Measurements from ENCODE around the gene KNTC1. TPM values are rescaled to one million over a fixed set of nuclear protein-coding genes. Genes with fewer than 3 reads are reported as not detected.

Gene KNTC1
- polyA plus RNA-seq, 1 donor (not counting 4 experiments of a cell fraction or from before 2014, with no cell fraction given) = 18.6 TPM

GRCh38 chr12:122609732-122610131 lies 82.7 kb downstream of the KNTC1 start:
- Histone ChIP-seq H3K36me3 (ENCODE audit: control insufficient read depth in 2 of 2, extremely low read depth in 1 of 2, insufficient read depth in 2 of 2, low read length in 2 of 2) (peaks cover 6 to 21% of the 10 kb centered on the region in 2 experiments), H3K79me2 (ENCODE audit: control insufficient read depth, insufficient read depth, low read length) (no peaks in the 10 kb centered on the region), H3K4me2 (ENCODE audit: control insufficient read depth, extremely low read depth, insufficient read depth, low read depth, low read length) (no peak overlapping the region), H4K20me1 (ENCODE audit: control insufficient read depth, extremely low read depth, insufficient read depth, low read length) (no peaks in the 10 kb centered on the region), H3K27me3 (ENCODE audit: control insufficient read depth, extremely low read depth, insufficient read depth, low read length) (no peaks in the 10 kb centered on the region), H3K27ac (ENCODE audit: control insufficient read depth, insufficient read depth, low read length) (no peak overlapping the region), H3K9ac (ENCODE audit: control insufficient read depth, extremely low read depth, insufficient read depth, low read length) (no peak overlapping the region), H3K9me1 (ENCODE audit: control insufficient read depth, extremely low read depth, insufficient read depth, low read length) (no peaks in the 10 kb centered on the region), H3K4me3 (ENCODE audit: control insufficient read depth in 2 of 3, extremely low read depth in 1 of 3, insufficient read depth in 2 of 3, low read depth in 1 of 3, low read length in 3 of 3) (no peak overlapping the region), H3K9me3 (ENCODE audit: control insufficient read depth, low read depth, low read length) (no peaks in the 10 kb centered on the region), H2AFZ (ENCODE audit: control insufficient read depth, low read length) (no peak overlapping the region), H3K4me1 (ENCODE audit: control insufficient read depth, extremely low read depth, insufficient read depth, low read length) (no peaks in the 10 kb centered on the region)
- FAIRE-seq = no peak
- dilution Hi-C loops (cut with MboI; ENCODE audit: extremely low pct_ligation_motif_present, low sequenced_read_pairs) = no loop called here
- no peak for DNase-seq (ENCODE audit: low read depth, low spot score)
- TF ChIP-seq EZH2 (IDR thresholded peaks at IDR 0.05; ENCODE audit: low read length) = no peak

- H3K4me3 ChIP-seq (ENCODE audit: control insufficient read depth in 2 of 3, extremely low read depth in 1 of 3, insufficient read depth in 2 of 3, low read depth in 1 of 3, low read length in 3 of 3) = no peak overlapping the region
- no peak overlapping the region for H3K4me2 ChIP-seq (ENCODE audit: control insufficient read depth, extremely low read depth, insufficient read depth, low read depth, low read length)
- no peak overlapping the region for H3K9ac ChIP-seq (ENCODE audit: control insufficient read depth, extremely low read depth, insufficient read depth, low read length)
- no peak overlapping the region for H3K27ac ChIP-seq (ENCODE audit: control insufficient read depth, insufficient read depth, low read length)
- no peaks in the 10 kb centered on the region for H3K9me1 ChIP-seq (ENCODE audit: control insufficient read depth, extremely low read depth, insufficient read depth, low read length)
- H3K9me3 ChIP-seq (ENCODE audit: control insufficient read depth, low read depth, low read length) = no peaks in the 10 kb centered on the region
- dilution Hi-C loops (cut with MboI; ENCODE audit: extremely low pct_ligation_motif_present, low sequenced_read_pairs) = no loop called here
- FAIRE-seq = no peak
- DNase-seq (ENCODE audit: low read depth, low spot score) = no peak
- H2AFZ ChIP-seq (ENCODE audit: control insufficient read depth, low read length) = no peak overlapping the region
- H3K36me3 ChIP-seq (ENCODE audit: control insufficient read depth in 2 of 2, extremely low read depth in 1 of 2, insufficient read depth in 2 of 2, low read length in 2 of 2) = peaks cover 8 to 21% of the 10 kb centered on the region in 2 experiments
- no peaks in the 10 kb centered on the region for H3K4me1 ChIP-seq (ENCODE audit: control insufficient read depth, extremely low read depth, insufficient read depth, low read length)
- H4K20me1 ChIP-seq (ENCODE audit: control insufficient read depth, extremely low read depth, insufficient read depth, low read length) = no peaks in the 10 kb centered on the region
- no peaks in the 10 kb centered on the region for H3K79me2 ChIP-seq (ENCODE audit: control insufficient read depth, insufficient read depth, low read length)
- H3K27me3 ChIP-seq (ENCODE audit: control insufficient read depth, extremely low read depth, insufficient read depth, low read length) = no peaks in the 10 kb centered on the region
- TF ChIP-seq EZH2 (IDR thresholded peaks at IDR 0.05; ENCODE audit: low read length) (no peak), CTCF (optimal IDR thresholded peaks at IDR 0.05 in 1 of 3, IDR thresholded peaks at IDR 0.05 in 1 of 3, conservative IDR thresholded peaks at IDR 0.05 in 1 of 3; ENCODE audit: extremely low read depth in 1 of 3, insufficient read depth in 2 of 3, low read length in 3 of 3) (no peak)
These were observed 83.2 kb downstream of the KNTC1 start for GRCh38 chr12:122610207-122610606.

- Histone ChIP-seq H3K79me2 (ENCODE audit: control insufficient read depth, insufficient read depth, low read length) (no peaks in the 10 kb centered on the region), H2AFZ (ENCODE audit: control insufficient read depth, low read length) (no peak overlapping the region), H3K27ac (ENCODE audit: control insufficient read depth, insufficient read depth, low read length) (no peak overlapping the region), H3K9ac (ENCODE audit: control insufficient read depth, extremely low read depth, insufficient read depth, low read length) (no peak overlapping the region), H3K4me2 (ENCODE audit: control insufficient read depth, extremely low read depth, insufficient read depth, low read depth, low read length) (no peak overlapping the region), H4K20me1 (ENCODE audit: control insufficient read depth, extremely low read depth, insufficient read depth, low read length) (no peaks in the 10 kb centered on the region), H3K9me1 (ENCODE audit: control insufficient read depth, extremely low read depth, insufficient read depth, low read length) (no peaks in the 10 kb centered on the region), H3K36me3 (ENCODE audit: control insufficient read depth in 2 of 2, extremely low read depth in 1 of 2, insufficient read depth in 2 of 2, low read length in 2 of 2) (peaks cover 8 to 25% of the 10 kb centered on the region in 2 experiments), H3K4me3 (ENCODE audit: control insufficient read depth in 2 of 3, extremely low read depth in 1 of 3, insufficient read depth in 2 of 3, low read depth in 1 of 3, low read length in 3 of 3) (no peak overlapping the region), H3K4me1 (ENCODE audit: control insufficient read depth, extremely low read depth, insufficient read depth, low read length) (no peaks in the 10 kb centered on the region), H3K27me3 (ENCODE audit: control insufficient read depth, extremely low read depth, insufficient read depth, low read length) (no peaks in the 10 kb centered on the region), H3K9me3 (ENCODE audit: control insufficient read depth, low read depth, low read length) (no peaks in the 10 kb centered on the region)
- DNase-seq (ENCODE audit: low read depth, low spot score) (no peak), FAIRE-seq (no peak)
- dilution Hi-C loops (cut with MboI; ENCODE audit: extremely low pct_ligation_motif_present, low sequenced_read_pairs) = no loop called here
- no peak for TF ChIP-seq CTCF (optimal IDR thresholded peaks at IDR 0.05 in 1 of 3, IDR thresholded peaks at IDR 0.05 in 1 of 3, conservative IDR thresholded peaks at IDR 0.05 in 1 of 3; ENCODE audit: extremely low read depth in 1 of 3, insufficient read depth in 2 of 3, low read length in 3 of 3)
- TF ChIP-seq EZH2 (IDR thresholded peaks at IDR 0.05; ENCODE audit: low read length) = no peak
These were observed 83.9 kb downstream of the KNTC1 start for GRCh38 chr12:122610911-122611310.

Measured in keratinocyte (primary cell).